ENCODE measurements around the gene WDR35. TPM values are rescaled to one million over a fixed set of nuclear protein-coding genes. Genes with fewer than 3 reads are reported as not detected.

WDR35 gene
- total RNA-seq, 1 experiment from 2014 or later, result 16.7 TPM

GRCh38 chr2:19887510-19887909 is 102.4 kb downstream of the WDR35 start:
- Histone ChIP-seq H3K23me2 (ENCODE audit: insufficient read length, low read depth, low read length, poor library complexity, severe bottlenecking) (no peaks in the 10 kb centered on the region), H2AK5ac (ENCODE audit: insufficient read length, low read length) (no peak overlapping the region), H4K20me1 (ENCODE audit: control insufficient read depth, insufficient read depth, insufficient read length) (peaks cover 2% of the 10 kb centered on the region), H2BK12ac (ENCODE audit: insufficient read length, low read depth, low read length) (no peak overlapping the region), H3K79me1 (ENCODE audit: insufficient read depth, low read depth, low read length, poor library complexity, severe bottlenecking) (no peaks in the 10 kb centered on the region), H4K5ac (ENCODE audit: insufficient read length, low read depth, low read length) (no peak overlapping the region), H2AFZ (ENCODE audit: low read length) (no peak overlapping the region), H3K9me3 (ENCODE audit: control insufficient read depth, low read depth, low read length) (no peaks in the 10 kb centered on the region), H2BK5ac (ENCODE audit: insufficient read length, low read length) (no peak overlapping the region), H3K56ac (ENCODE audit: insufficient read length, low read depth, low read length) (no peak overlapping the region), H3K4me1 (ENCODE audit: insufficient read depth, low read length) (no peaks in the 10 kb centered on the region), H4K91ac (ENCODE audit: insufficient read length, low read depth, low read length) (no peak overlapping the region), H3T11ph (ENCODE audit: low read length) (no peak overlapping the region), H2BK20ac (ENCODE audit: low read depth, low read length, poor library complexity, severe bottlenecking) (no peak overlapping the region), H3K23ac (ENCODE audit: insufficient read length, low read depth, low read length) (no peak overlapping the region), H3K4ac (ENCODE audit: low read depth, low read length) (no peak overlapping the region), H2BK15ac (ENCODE audit: low read depth, low read length) (no peak overlapping the region), H3K14ac (ENCODE audit: insufficient read depth, low read length) (no peak overlapping the region), H4K8ac (replicated peaks; ENCODE audit: insufficient read length, low read depth, low read length) (no peak overlapping the region), H3K27me3 (ENCODE audit: insufficient read depth, low read length) (no peaks in the 10 kb centered on the region), H3K18ac (ENCODE audit: insufficient read length, low read depth, low read length) (no peak overlapping the region), H3K27ac (ENCODE audit: insufficient read length, low read depth, low read length) (no peak overlapping the region), H3K79me2 (ENCODE audit: insufficient read depth, low read length) (no peaks in the 10 kb centered on the region), H2BK120ac (ENCODE audit: low read depth, low read length, poor library complexity, severe bottlenecking) (no peak overlapping the region), H3K9ac (ENCODE audit: extremely low read depth, insufficient read length, low read length) (no peak overlapping the region), H3K4me2 (ENCODE audit: insufficient read depth, insufficient read length, low read length) (no peak overlapping the region)
- H3K27me3 Mint-ChIP-seq (ENCODE audit: low read depth), result peaks cover 10% of the 10 kb centered on the region
- no peak for TF ChIP-seq CTCF (conservative IDR thresholded peaks at IDR 0.05)
- DNase-seq, result no peak
- no peaks in the 10 kb centered on the region for H3K36me3 Mint-ChIP-seq (ENCODE audit: insufficient read depth in 1 of 3, low read depth in 3 of 3)
- peaks cover 7 to 16% of the 10 kb centered on the region in 2 experiments for H3K4me1 Mint-ChIP-seq
- H3K4me3 Mint-ChIP-seq, result no peak overlapping the region
- WGBS (ENCODE audit: extremely low coverage, insufficient read length, low lambda C conversion rate), result no CpG with 5 or more reads among the region's 7 CpGs
- no peak overlapping the region for H3K27ac Mint-ChIP-seq
- H3K9me3 Mint-ChIP-seq, result no peaks in the 10 kb centered on the region

All from H9 (cell line).